ENCODE data around the gene PSMB9.
"Not testable (repeated sequence)": the region's sequence is repeated elsewhere in the genome, so short reads cannot be mapped to it uniquely, and the experiment has no call there.

PSMB9 gene

GRCh38 chr6:32853541-32854375, at the start of gene PSMB9, which contains the start of gene TAP1:
Gene PSMB9 (plus strand): TSS chr6:32854192. CDS start chr6:32854230, 38 bp downstream.
Gene TAP1 (minus strand): TSS chr6:32853704. CDS start chr6:32853636, 68 bp downstream.
- peaks cover 56% of the 10 kb centered on the region for H3K79me2 ChIP-seq (ENCODE audit: control insufficient read depth, insufficient read depth, low read length, unreplicated experiment)
- peak within 1 kb of the TSS; percentile 99 for H3K4me3 ChIP-seq (ENCODE audit: low read depth, low read length)
- H3K4me1 ChIP-seq (ENCODE audit: control insufficient read depth, insufficient read depth, low read length, unreplicated experiment): peaks cover 24% of the 10 kb centered on the region
- peak within 1 kb of the TSS; percentile 95 for H3K27ac ChIP-seq (ENCODE audit: low read depth, low read length)
- H3K27me3 ChIP-seq (ENCODE audit: insufficient read depth, low read length): no peaks in the 10 kb centered on the region
- peak within 1 kb of the TSS; percentile 89 for H2AFZ ChIP-seq (ENCODE audit: low read length, unreplicated experiment)
- H3K36me3 ChIP-seq (ENCODE audit: insufficient read depth, low read length): peaks cover 31% of the 10 kb centered on the region; the same call in 1 of the 2 replicates

- Histone ChIP-seq H3K4me1 (ENCODE audit: control insufficient read depth, insufficient read depth, low read length, unreplicated experiment) (peaks cover 12% of the 10 kb centered on the region), H3K27me3 (ENCODE audit: insufficient read depth, low read length) (peaks cover 50% of the 10 kb centered on the region)
- H2AFZ ChIP-seq (ENCODE audit: low read length, unreplicated experiment); H3K36me3 ChIP-seq (ENCODE audit: insufficient read depth, low read length); H3K4me3 ChIP-seq (ENCODE audit: low read depth, low read length); H3K79me2 ChIP-seq (ENCODE audit: control insufficient read depth, insufficient read depth, low read length, unreplicated experiment); H3K27ac ChIP-seq (ENCODE audit: low read depth, low read length): not testable (repeated sequence)
Measured at GRCh38 chr6:32805404-32805803, 48.6 kb upstream of the PSMB9 start.

- peaks cover 35% of the 10 kb centered on the region for H3K27me3 ChIP-seq (ENCODE audit: insufficient read depth, low read length)
- H3K4me1 ChIP-seq (ENCODE audit: control insufficient read depth, insufficient read depth, low read length, unreplicated experiment): peaks cover 12% of the 10 kb centered on the region
- H3K36me3 ChIP-seq (ENCODE audit: insufficient read depth, low read length): no peaks in the 10 kb centered on the region
- H3K4me3 ChIP-seq (ENCODE audit: low read depth, low read length): no peak overlapping the region
- no peak overlapping the region for H3K27ac ChIP-seq (ENCODE audit: low read depth, low read length)
- H3K79me2 ChIP-seq (ENCODE audit: control insufficient read depth, insufficient read depth, low read length, unreplicated experiment): no peaks in the 10 kb centered on the region
- H2AFZ ChIP-seq (ENCODE audit: low read length, unreplicated experiment): no peak overlapping the region
Measured at GRCh38 chr6:32807020-32807580, 46.9 kb upstream of the PSMB9 start.

- H2AFZ ChIP-seq (ENCODE audit: low read length, unreplicated experiment): no peak overlapping the region
- H3K79me2 ChIP-seq (ENCODE audit: control insufficient read depth, insufficient read depth, low read length, unreplicated experiment): no peaks in the 10 kb centered on the region
- H3K36me3 ChIP-seq (ENCODE audit: insufficient read depth, low read length): no peaks in the 10 kb centered on the region
Measured at GRCh38 chr6:32809171-32809570, 44.8 kb upstream of the PSMB9 start.

GRCh38 chr6:32814145-32814544, 39.8 kb upstream of the PSMB9 start:
- peaks cover 1% of the 10 kb centered on the region for H3K4me1 ChIP-seq (ENCODE audit: control insufficient read depth, insufficient read depth, low read length, unreplicated experiment)
- H3K4me3 ChIP-seq (ENCODE audit: low read depth, low read length): no peak overlapping the region
- no peaks in the 10 kb centered on the region for H3K27me3 ChIP-seq (ENCODE audit: insufficient read depth, low read length)
- no peaks in the 10 kb centered on the region for H3K36me3 ChIP-seq (ENCODE audit: insufficient read depth, low read length)
- no peak overlapping the region for H2AFZ ChIP-seq (ENCODE audit: low read length, unreplicated experiment)
- no peak overlapping the region for H3K27ac ChIP-seq (ENCODE audit: low read depth, low read length)
- H3K79me2 ChIP-seq (ENCODE audit: control insufficient read depth, insufficient read depth, low read length, unreplicated experiment): no peaks in the 10 kb centered on the region

More at GRCh38 chr6:32809171-32809570, 44.8 kb upstream of the PSMB9 start:
- peaks cover 15% of the 10 kb centered on the region for H3K27me3 ChIP-seq (ENCODE audit: insufficient read depth, low read length)
- no peak overlapping the region for H3K4me3 ChIP-seq (ENCODE audit: low read depth, low read length)
- peaks cover 12% of the 10 kb centered on the region for H3K4me1 ChIP-seq (ENCODE audit: control insufficient read depth, insufficient read depth, low read length, unreplicated experiment)
- H3K27ac ChIP-seq (ENCODE audit: low read depth, low read length): no peak overlapping the region

- Histone ChIP-seq H2AFZ (ENCODE audit: low read length, unreplicated experiment) (no peak overlapping the region), H3K79me2 (ENCODE audit: control insufficient read depth, insufficient read depth, low read length, unreplicated experiment) (no peaks in the 10 kb centered on the region), H3K36me3 (ENCODE audit: insufficient read depth, low read length) (no peaks in the 10 kb centered on the region), H3K27ac (ENCODE audit: low read depth, low read length) (no peak overlapping the region), H3K4me3 (ENCODE audit: low read depth, low read length) (no peak overlapping the region), H3K4me1 (ENCODE audit: control insufficient read depth, insufficient read depth, low read length, unreplicated experiment) (peaks cover 11% of the 10 kb centered on the region), H3K27me3 (ENCODE audit: insufficient read depth, low read length) (no peaks in the 10 kb centered on the region)
Measured at GRCh38 chr6:32815115-32815514, 38.9 kb upstream of the PSMB9 start.

- Histone ChIP-seq H3K27me3 (ENCODE audit: insufficient read depth, low read length) (no peaks in the 10 kb centered on the region), H3K4me1 (ENCODE audit: control insufficient read depth, insufficient read depth, low read length, unreplicated experiment) (peaks cover 11% of the 10 kb centered on the region), H3K36me3 (ENCODE audit: insufficient read depth, low read length) (no peaks in the 10 kb centered on the region), H3K4me3 (ENCODE audit: low read depth, low read length) (no peak overlapping the region), H3K27ac (ENCODE audit: low read depth, low read length) (no peak overlapping the region), H3K79me2 (ENCODE audit: control insufficient read depth, insufficient read depth, low read length, unreplicated experiment) (no peaks in the 10 kb centered on the region), H2AFZ (ENCODE audit: low read length, unreplicated experiment) (no peak overlapping the region)
Measured at GRCh38 chr6:32815996-32816395, 38.0 kb upstream of the PSMB9 start.

- Histone ChIP-seq H3K4me3 (ENCODE audit: low read depth, low read length) (no peak within 1 kb of the TSS), H3K27ac (ENCODE audit: low read depth, low read length) (no peak within 1 kb of the TSS), H3K27me3 (ENCODE audit: insufficient read depth, low read length) (no peaks in the 10 kb centered on the region), H3K4me1 (ENCODE audit: control insufficient read depth, insufficient read depth, low read length, unreplicated experiment) (peaks cover 11% of the 10 kb centered on the region), H3K36me3 (ENCODE audit: insufficient read depth, low read length) (no peaks in the 10 kb centered on the region), H2AFZ (ENCODE audit: low read length, unreplicated experiment) (no peak within 1 kb of the TSS), H3K79me2 (ENCODE audit: control insufficient read depth, insufficient read depth, low read length, unreplicated experiment) (no peaks in the 10 kb centered on the region)
Measured at GRCh38 chr6:32816746-32817204, 37.2 kb upstream of the PSMB9 start, which contains the start of gene HLA-DOB. Gene HLA-DOB (minus strand): TSS chr6:32817002. CDS start chr6:32816951, 51 bp downstream.

GRCh38 chr6:32818867-32819266, 35.1 kb upstream of the PSMB9 start:
- Histone ChIP-seq H3K36me3 (ENCODE audit: insufficient read depth, low read length) (no peaks in the 10 kb centered on the region), H3K27ac (ENCODE audit: low read depth, low read length) (no peak overlapping the region), H3K27me3 (ENCODE audit: insufficient read depth, low read length) (no peaks in the 10 kb centered on the region), H3K4me1 (ENCODE audit: control insufficient read depth, insufficient read depth, low read length, unreplicated experiment) (peaks cover 11% of the 10 kb centered on the region), H3K79me2 (ENCODE audit: control insufficient read depth, insufficient read depth, low read length, unreplicated experiment) (no peaks in the 10 kb centered on the region), H2AFZ (ENCODE audit: low read length, unreplicated experiment) (no peak overlapping the region), H3K4me3 (ENCODE audit: low read depth, low read length) (no peak overlapping the region)

- Histone ChIP-seq H3K4me3 (ENCODE audit: low read depth, low read length) (no peak overlapping the region), H3K27me3 (ENCODE audit: insufficient read depth, low read length) (no peaks in the 10 kb centered on the region), H2AFZ (ENCODE audit: low read length, unreplicated experiment) (no peak overlapping the region), H3K36me3 (ENCODE audit: insufficient read depth, low read length) (no peaks in the 10 kb centered on the region), H3K27ac (ENCODE audit: low read depth, low read length) (0 out of 2 replicates have a peak overlapping the region, but pooled peaks have one; percentile 17), H3K79me2 (ENCODE audit: control insufficient read depth, insufficient read depth, low read length, unreplicated experiment) (no peaks in the 10 kb centered on the region), H3K4me1 (ENCODE audit: control insufficient read depth, insufficient read depth, low read length, unreplicated experiment) (peaks cover 11% of the 10 kb centered on the region)
Measured at GRCh38 chr6:32819729-32820128, 34.3 kb upstream of the PSMB9 start.
